ENCODE data around the gene C12orf75.
A peak's percentile ranks its signal among the peaks of the same experiment; 100 is the strongest.

The C12orf75 gene

DNA sequence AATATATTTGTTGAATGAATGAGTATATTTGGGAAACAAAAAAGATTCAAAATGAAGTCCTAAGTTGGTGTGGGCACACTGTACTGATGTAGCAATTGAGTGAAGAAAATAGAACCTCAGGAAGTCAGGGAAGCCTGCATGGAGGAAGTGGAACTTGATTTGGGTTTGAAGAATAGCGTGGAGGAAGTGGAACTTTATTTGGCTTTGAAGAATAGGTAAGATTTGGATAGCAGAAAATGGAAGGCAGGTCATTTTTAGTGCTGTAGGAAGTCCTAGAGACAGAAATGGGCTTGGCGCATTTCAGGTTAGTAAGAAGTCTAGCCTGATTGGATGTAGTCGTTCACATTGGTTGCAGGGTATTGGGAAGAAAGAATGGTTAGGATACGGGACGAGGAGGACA is 5.4 kb downstream of the C12orf75 start:
- H4K91ac ChIP-seq (ENCODE audit: low read depth, low read length), result no peak overlapping the region
- H3K27ac ChIP-seq (ENCODE audit: low read depth, low read length), result no peak overlapping the region
- no peak overlapping the region for H3K23ac ChIP-seq (ENCODE audit: low read length)
- H3K36me3 ChIP-seq (ENCODE audit: control insufficient read depth in 1 of 2, insufficient read depth in 2 of 2, low read length in 2 of 2), result peaks cover 7 to 9% of the 10 kb centered on the region in 2 experiments
- H2AK5ac ChIP-seq (ENCODE audit: low read length), result no peak overlapping the region
- no peak overlapping the region for H3K4me3 ChIP-seq (ENCODE audit: low read depth, low read length)
- no peak overlapping the region for H3K14ac ChIP-seq (ENCODE audit: low read length)
- H2AFZ ChIP-seq (ENCODE audit: insufficient read depth, low read length, poor library complexity), result no peak overlapping the region
- no peak for DNase-seq
- peaks cover 6% of the 10 kb centered on the region for H3K79me1 ChIP-seq (ENCODE audit: low read length)
- H2BK120ac ChIP-seq (ENCODE audit: insufficient read depth, low read length, poor library complexity), result no peak overlapping the region
- no peak overlapping the region for H3K4me2 ChIP-seq (ENCODE audit: low read length)
- whole genome bisulfite sequencing (ENCODE audit: extremely low coverage, insufficient coverage, insufficient read length), result 100% methylated on average over 1 of the region's 5 CpGs
- no peak overlapping the region for H2BK5ac ChIP-seq (ENCODE audit: low read depth, low read length, poor library complexity)
- H3K27me3 ChIP-seq (ENCODE audit: insufficient read depth, low read length), result no peaks in the 10 kb centered on the region
- no peak overlapping the region for H4K12ac ChIP-seq (ENCODE audit: low read depth, low read length)
- H3K79me2 ChIP-seq (ENCODE audit: control insufficient read depth, insufficient read depth, low read length, poor library complexity), result peaks cover 10% of the 10 kb centered on the region
- H3K9me3 ChIP-seq (ENCODE audit: insufficient read depth, low read depth, low read length), result no peaks in the 10 kb centered on the region
- peak overlapping the region; percentile 15 for H3K4ac ChIP-seq (ENCODE audit: low read depth, low read length)
- no peak overlapping the region for H2BK12ac ChIP-seq (ENCODE audit: low read length)
- no peak overlapping the region for H3K9ac ChIP-seq (ENCODE audit: low read length)
- H4K8ac ChIP-seq (ENCODE audit: low read depth, low read length), result no peak overlapping the region
- H3K4me1 ChIP-seq (ENCODE audit: control insufficient read depth in 1 of 2, insufficient read depth in 2 of 2, low read length in 2 of 2), result peaks cover 3 to 33% of the 10 kb centered on the region in 2 experiments
- no peak overlapping the region for H3K18ac ChIP-seq (ENCODE audit: low read length)

DNA sequence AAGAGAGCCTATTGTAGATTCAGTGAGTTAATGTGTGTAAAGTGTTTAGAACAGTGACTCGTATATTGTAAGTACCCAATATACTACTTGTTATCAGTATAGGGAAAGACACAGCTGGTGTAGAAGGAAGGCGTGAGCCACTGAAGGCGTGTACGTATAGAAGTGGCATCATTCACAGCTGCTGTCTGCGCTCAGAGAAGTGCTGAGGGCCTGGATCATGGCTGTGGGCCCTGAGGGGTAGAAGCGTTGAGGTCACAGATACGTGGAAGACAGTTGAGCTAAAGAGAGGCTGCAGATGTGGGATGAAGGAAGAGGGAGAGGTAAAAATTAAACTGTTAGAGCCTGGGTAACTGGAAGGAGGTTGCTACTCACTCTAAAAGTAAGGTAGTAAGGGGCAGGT is 5.9 kb downstream of the C12orf75 start:
- H3K4ac ChIP-seq (ENCODE audit: low read depth, low read length), result peak overlapping the region; percentile 24
- no peaks in the 10 kb centered on the region for H3K9me3 ChIP-seq (ENCODE audit: insufficient read depth, low read depth, low read length)
- peak; percentile 93 for DNase-seq
- H3K4me3 ChIP-seq (ENCODE audit: low read depth, low read length), result no peak overlapping the region
- no peak overlapping the region for H3K9ac ChIP-seq (ENCODE audit: low read length)
- H2AK5ac ChIP-seq (ENCODE audit: low read length), result peak overlapping the region; percentile 57
- no peak overlapping the region for H3K14ac ChIP-seq (ENCODE audit: low read length)
- peak overlapping the region; percentile 19 for H4K91ac ChIP-seq (ENCODE audit: low read depth, low read length)
- peaks cover 3 to 33% of the 10 kb centered on the region in 2 experiments for H3K4me1 ChIP-seq (ENCODE audit: control insufficient read depth in 1 of 2, insufficient read depth in 2 of 2, low read length in 2 of 2)
- H2BK12ac ChIP-seq (ENCODE audit: low read length), result peak overlapping the region; percentile 27
- H4K12ac ChIP-seq (ENCODE audit: low read depth, low read length), result no peak overlapping the region
- no peak overlapping the region for H3K23ac ChIP-seq (ENCODE audit: low read length)
- H2BK5ac ChIP-seq (ENCODE audit: low read depth, low read length, poor library complexity), result no peak overlapping the region
- H2AFZ ChIP-seq (ENCODE audit: insufficient read depth, low read length, poor library complexity), result no peak overlapping the region
- H3K27ac ChIP-seq (ENCODE audit: low read depth, low read length), result peak overlapping the region; percentile 19
- peaks cover 10% of the 10 kb centered on the region for H3K79me2 ChIP-seq (ENCODE audit: control insufficient read depth, insufficient read depth, low read length, poor library complexity)
- no peaks in the 10 kb centered on the region for H3K27me3 ChIP-seq (ENCODE audit: insufficient read depth, low read length)
- peaks cover 9 to 12% of the 10 kb centered on the region in 2 experiments for H3K36me3 ChIP-seq (ENCODE audit: control insufficient read depth in 1 of 2, insufficient read depth in 2 of 2, low read length in 2 of 2)
- H4K8ac ChIP-seq (ENCODE audit: low read depth, low read length), result no peak overlapping the region
- H3K4me2 ChIP-seq (ENCODE audit: low read length), result no peak overlapping the region
- no peak overlapping the region for H3K18ac ChIP-seq (ENCODE audit: low read length)
- no CpG with 5 or more reads among the region's 7 CpGs for WGBS (ENCODE audit: extremely low coverage, insufficient coverage, insufficient read length)
- no peak overlapping the region for H2BK120ac ChIP-seq (ENCODE audit: insufficient read depth, low read length, poor library complexity)
- H3K79me1 ChIP-seq (ENCODE audit: low read length), result peaks cover 3% of the 10 kb centered on the region

DNA sequence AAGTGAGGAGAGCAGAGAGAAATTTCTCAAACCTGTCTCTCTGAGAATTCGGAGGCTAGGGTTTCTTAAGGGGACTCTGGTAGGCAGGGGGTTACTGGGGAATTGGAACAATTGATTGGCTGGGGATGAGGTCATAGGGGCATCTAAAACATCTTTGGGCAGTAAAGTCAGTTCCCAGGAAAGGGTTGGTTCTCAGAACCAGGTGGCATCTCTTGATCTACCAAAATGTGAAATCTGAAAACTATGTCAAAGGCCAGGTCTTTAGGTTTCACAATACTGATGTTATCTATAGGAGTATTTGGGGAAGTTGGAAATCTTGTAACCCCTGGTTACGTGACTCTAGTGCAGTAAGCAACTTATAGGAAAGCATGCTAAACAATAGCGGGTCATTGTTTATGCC is 6.9 kb downstream of the C12orf75 start:
- peaks cover 9 to 15% of the 10 kb centered on the region in 2 experiments for H3K36me3 ChIP-seq (ENCODE audit: control insufficient read depth in 1 of 2, insufficient read depth in 2 of 2, low read length in 2 of 2)
- no peak overlapping the region for H2BK12ac ChIP-seq (ENCODE audit: low read length)
- peaks cover 10% of the 10 kb centered on the region for H3K79me2 ChIP-seq (ENCODE audit: control insufficient read depth, insufficient read depth, low read length, poor library complexity)
- no peaks in the 10 kb centered on the region for H3K9me3 ChIP-seq (ENCODE audit: insufficient read depth, low read depth, low read length)
- H3K9ac ChIP-seq (ENCODE audit: low read length), result no peak overlapping the region
- no peak overlapping the region for H4K12ac ChIP-seq (ENCODE audit: low read depth, low read length)
- H3K4me2 ChIP-seq (ENCODE audit: low read length), result peak overlapping the region; percentile 29
- no CpG with 5 or more reads among the region's 3 CpGs for WGBS (ENCODE audit: extremely low coverage, insufficient coverage, insufficient read length)
- H4K8ac ChIP-seq (ENCODE audit: low read depth, low read length), result no peak overlapping the region
- H3K4me1 ChIP-seq (ENCODE audit: control insufficient read depth in 1 of 2, insufficient read depth in 2 of 2, low read length in 2 of 2), result peaks cover 3 to 26% of the 10 kb centered on the region in 2 experiments
- peaks cover 3% of the 10 kb centered on the region for H3K79me1 ChIP-seq (ENCODE audit: low read length)
- no peak overlapping the region for H2AK5ac ChIP-seq (ENCODE audit: low read length)
- peak; percentile 68 to 98 for DNase-seq
- no peak overlapping the region for H4K91ac ChIP-seq (ENCODE audit: low read depth, low read length)
- no peak overlapping the region for H3K18ac ChIP-seq (ENCODE audit: low read length)
- no peak overlapping the region for H2AFZ ChIP-seq (ENCODE audit: insufficient read depth, low read length, poor library complexity)
- H3K14ac ChIP-seq (ENCODE audit: low read length), result no peak overlapping the region
- no peak overlapping the region for H3K23ac ChIP-seq (ENCODE audit: low read length)
- peak overlapping the region; percentile 73 for H3K27ac ChIP-seq (ENCODE audit: low read depth, low read length)
- no peak overlapping the region for H2BK120ac ChIP-seq (ENCODE audit: insufficient read depth, low read length, poor library complexity)
- no peaks in the 10 kb centered on the region for H3K27me3 ChIP-seq (ENCODE audit: insufficient read depth, low read length)
- H3K4ac ChIP-seq (ENCODE audit: low read depth, low read length), result no peak overlapping the region
- H3K4me3 ChIP-seq (ENCODE audit: low read depth, low read length), result no peak overlapping the region
- no peak overlapping the region for H2BK5ac ChIP-seq (ENCODE audit: low read depth, low read length, poor library complexity)

DNA sequence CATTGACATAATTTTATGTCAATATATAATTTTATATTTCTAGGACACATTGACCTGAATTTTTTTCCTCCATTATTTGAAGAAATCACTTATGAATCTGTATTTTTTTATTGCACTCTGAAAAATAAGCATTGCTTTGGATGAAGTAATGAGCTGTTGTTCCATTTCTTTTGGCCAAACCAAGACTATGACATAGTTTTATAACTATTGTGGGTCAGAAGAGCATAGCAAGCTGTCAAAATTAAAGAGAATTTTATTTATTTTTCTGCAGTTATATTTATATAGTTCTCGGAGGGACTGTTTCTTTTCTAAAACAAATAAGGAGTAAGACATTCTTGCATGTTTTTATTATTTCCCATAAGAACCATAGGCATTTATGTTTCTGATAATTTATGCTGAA is 8.5 kb downstream of the C12orf75 start:
- no peaks in the 10 kb centered on the region for H3K9me3 ChIP-seq (ENCODE audit: insufficient read depth, low read depth, low read length)
- H3K9ac ChIP-seq (ENCODE audit: low read length), result no peak overlapping the region
- H4K12ac ChIP-seq (ENCODE audit: low read depth, low read length), result no peak overlapping the region
- H2BK5ac ChIP-seq (ENCODE audit: low read depth, low read length, poor library complexity), result no peak overlapping the region
- peaks cover 3% of the 10 kb centered on the region for H3K79me1 ChIP-seq (ENCODE audit: low read length)
- H2AFZ ChIP-seq (ENCODE audit: insufficient read depth, low read length, poor library complexity), result no peak overlapping the region
- H3K4me1 ChIP-seq (ENCODE audit: control insufficient read depth in 1 of 2, insufficient read depth in 2 of 2, low read length in 2 of 2), result peaks cover 2 to 19% of the 10 kb centered on the region in 2 experiments
- no peak overlapping the region for H2BK12ac ChIP-seq (ENCODE audit: low read length)
- H3K23ac ChIP-seq (ENCODE audit: low read length), result no peak overlapping the region
- no CpG with 5 or more reads among the region's 1 CpG for WGBS (ENCODE audit: extremely low coverage, insufficient coverage, insufficient read length)
- no peak overlapping the region for H2BK120ac ChIP-seq (ENCODE audit: insufficient read depth, low read length, poor library complexity)
- no peak overlapping the region for H3K27ac ChIP-seq (ENCODE audit: low read depth, low read length)
- H3K27me3 ChIP-seq (ENCODE audit: insufficient read depth, low read length), result no peaks in the 10 kb centered on the region
- DNase-seq, result no peak
- H3K79me2 ChIP-seq (ENCODE audit: control insufficient read depth, insufficient read depth, low read length, poor library complexity), result peaks cover 8% of the 10 kb centered on the region
- no peak overlapping the region for H4K91ac ChIP-seq (ENCODE audit: low read depth, low read length)
- peaks cover 9 to 15% of the 10 kb centered on the region in 2 experiments for H3K36me3 ChIP-seq (ENCODE audit: control insufficient read depth in 1 of 2, insufficient read depth in 2 of 2, low read length in 2 of 2)
- H4K8ac ChIP-seq (ENCODE audit: low read depth, low read length), result no peak overlapping the region
- no peak overlapping the region for H3K4ac ChIP-seq (ENCODE audit: low read depth, low read length)
- no peak overlapping the region for H2AK5ac ChIP-seq (ENCODE audit: low read length)
- no peak overlapping the region for H3K18ac ChIP-seq (ENCODE audit: low read length)
- H3K4me2 ChIP-seq (ENCODE audit: low read length), result no peak overlapping the region
- no peak overlapping the region for H3K4me3 ChIP-seq (ENCODE audit: low read depth, low read length)
- no peak overlapping the region for H3K14ac ChIP-seq (ENCODE audit: low read length)
